Neural cell (in vitro differentiated cells): ENCODE data around the gene ST6GALNAC3. TPM values are rescaled to one million over a fixed set of nuclear protein-coding genes. Genes with fewer than 3 reads are reported as not detected.

Experiments used
- H2AFZ ChIP-seq: fragments of 200-600, 300-800 bp; sonication (generic), shearing (Covaris generic); 2 replicates; pipeline ENCODE4 v1.6.0; 2014; ENCODE audit warnings: low read depth, mild to moderate bottlenecking, antibody characterized with exemption, low read length, moderate library complexity
- H3F3A ChIP-seq: fragments of 200-600 bp; shearing (Covaris generic); 2 replicates; pipeline ENCODE4 v1.6.1; 2016; ENCODE audit warnings: mild to moderate bottlenecking, moderate library complexity, mixed read lengths, antibody characterized with exemption, low read length; ENCODE audit not compliant: insufficient read depth, poor library complexity, severe bottlenecking
- H3K27ac ChIP-seq: fragments of 200-600, 300-800 bp; sonication (generic), shearing (Covaris generic); 2 replicates; pipeline ENCODE4 v1.5.1; 2014; ENCODE audit warnings: mild to moderate bottlenecking, low read length, moderate library complexity
- H3K27me3 ChIP-seq: fragments of 300-800, 200-600 bp; sonication (generic), shearing (Covaris generic); 2 replicates; pipeline ENCODE4 v1.6.0; 2014; ENCODE audit warnings: mild to moderate bottlenecking, low read depth, low read length, moderate library complexity; ENCODE audit not compliant: insufficient read depth
- H3K36me3 ChIP-seq: fragments of 300-800, 200-600 bp; sonication (generic), shearing (Covaris generic); 2 replicates; pipeline ENCODE4 v1.5.1; 2014; ENCODE audit warnings: mild to moderate bottlenecking, antibody characterized with exemption, low read length, moderate library complexity; ENCODE audit not compliant: insufficient read depth
- H3K4me2 ChIP-seq: fragments of 300-800, 200-600 bp; sonication (generic), shearing (Covaris generic); 2 replicates; pipeline ENCODE4 v1.6.0; 2014; ENCODE audit warnings: mild to moderate bottlenecking, low read length
- H3K4me3 ChIP-seq: fragments of 300-800, 200-600 bp; sonication (generic), shearing (Covaris generic); 2 replicates; pipeline ENCODE4 v1.5.1; 2014; ENCODE audit warnings: mild to moderate bottlenecking, low read length, moderate library complexity
- H3K79me2 ChIP-seq: fragments of 200-600 bp; shearing (Covaris generic); replicated peaks from 2 replicates; pipeline ENCODE4 v1.6.0; 2014; ENCODE audit warnings: mild to moderate bottlenecking, low read length, moderate library complexity; ENCODE audit not compliant: insufficient read depth
- H3K9ac ChIP-seq: fragments of 300-800, 200-600 bp; sonication (generic), shearing (Covaris generic); 2 replicates; pipeline ENCODE4 v1.6.1; 2016; ENCODE audit warnings: mild to moderate bottlenecking, low read length, mixed read lengths
- H3K9me2 ChIP-seq: fragments of 200-600 bp; shearing (Covaris generic); 2 replicates; pipeline ENCODE4 v1.6.1; 2016; ENCODE audit warnings: mild to moderate bottlenecking, low read length, mixed read lengths; ENCODE audit not compliant: insufficient read depth
- H3K9me3 ChIP-seq: fragments of 200-600, 300-800 bp; sonication (generic), shearing (Covaris generic); 2 replicates; pipeline ENCODE4 v1.6.1; 2016; ENCODE audit warnings: mild to moderate bottlenecking, mixed run types, low read length, moderate library complexity, mixed read lengths
- H4K20me1 ChIP-seq: fragments of 200-600 bp; shearing (Covaris generic); 2 replicates; pipeline ENCODE4 v1.6.1; 2016; ENCODE audit warnings: mild to moderate bottlenecking, mixed run types; ENCODE audit not compliant: insufficient read depth
- CTCF ChIP-seq: fragments of 450-650 bp; IDR thresholded peaks from 2 replicates; pipeline ENCODE4 v1.5.1; 2014; ENCODE audit warnings: antibody characterized with exemption, mild to moderate bottlenecking, moderate library complexity; ENCODE audit not compliant: poor library complexity, severe bottlenecking
- EP300 ChIP-seq: fragments of 450-650 bp; conservative IDR thresholded peaks from 2 replicates; pipeline ENCODE4 v1.6.1; 2014; ENCODE audit warnings: antibody characterized with exemption, mild to moderate bottlenecking, moderate library complexity; ENCODE audit not compliant: poor library complexity, severe bottlenecking
- EZH2 ChIP-seq: fragments of 200-600, 300-800 bp; shearing (Covaris generic), sonication (generic); IDR thresholded peaks from 2 replicates; pipeline ENCODE4 v1.6.1; 2014; ENCODE audit warnings: antibody characterized with exemption, low read length, borderline replicate concordance, mild to moderate bottlenecking; ENCODE audit not compliant: insufficient read depth, poor library complexity, severe bottlenecking
- MXI1 ChIP-seq: fragments of 450-650 bp; conservative IDR thresholded peaks from 2 replicates; pipeline ENCODE4 v1.6.1; 2014; ENCODE audit warnings: antibody characterized with exemption, mild to moderate bottlenecking; ENCODE audit not compliant: poor library complexity, severe bottlenecking
- POLR2AphosphoS5 ChIP-seq: IDR thresholded peaks from 2 replicates; pipeline ENCODE4 v1.6.1; 2012
- RAD21 ChIP-seq: fragments of 450-650 bp; conservative IDR thresholded peaks from 2 replicates; pipeline ENCODE4 v1.6.1; 2014; ENCODE audit warnings: antibody characterized with exemption, mild to moderate bottlenecking, moderate library complexity
- REST ChIP-seq: IDR thresholded peaks from 2 replicates; pipeline ENCODE4 v1.6.1; 2012; ENCODE audit warnings: borderline replicate concordance
- SMC3 ChIP-seq: fragments of 450-650 bp; conservative IDR thresholded peaks from 2 replicates; pipeline ENCODE4 v1.6.1; 2014; ENCODE audit warnings: antibody characterized with exemption, mild to moderate bottlenecking, moderate library complexity; ENCODE audit not compliant: poor library complexity
- TAF1 ChIP-seq: IDR thresholded peaks from 2 replicates; pipeline ENCODE4 v1.6.1; 2012; ENCODE audit warnings: low read depth
- polyA plus RNA-seq: library from polyadenylated mRNA; depleted of rRNA; stranded (reverse); fragments of >200 nt; gene quantifications from 2 replicates; pipeline ENCODE4 v1.2.3, GENCODE V29; 2014

The ST6GALNAC3 gene
- polyA plus RNA-seq, 1 donor from 2014 or later = 3.6 TPM

GRCh38 chr1:76300556-76300955 is 226.0 kb downstream of the ST6GALNAC3 start:
- Histone ChIP-seq H3K27ac (no peak overlapping the region), H3K9ac (no peak overlapping the region)

GRCh38 chr1:76302711-76303339 is 228.3 kb downstream of the ST6GALNAC3 start:
- Histone ChIP-seq H3K4me3 (no peak overlapping the region), H3F3A (no peaks in the 10 kb centered on the region), H3K9ac (no peak overlapping the region), H3K9me3 (no peaks in the 10 kb centered on the region), H3K27ac (no peak overlapping the region), H3K9me2 (no peaks in the 10 kb centered on the region), H2AFZ (no peak overlapping the region), H3K27me3 (no peaks in the 10 kb centered on the region), H4K20me1 (no peaks in the 10 kb centered on the region), H3K36me3 (no peaks in the 10 kb centered on the region), H3K4me2 (no peak overlapping the region), H3K79me2 (no peaks in the 10 kb centered on the region)
- TF ChIP-seq TAF1 = no peak
- TF ChIP-seq EZH2 = no peak
- TF ChIP-seq EP300 = no peak
- TF ChIP-seq SMC3 = no peak
- no peak for TF ChIP-seq RAD21
- TF ChIP-seq MXI1 = no peak
- TF ChIP-seq POLR2AphosphoS5 = no peak
- no peak for TF ChIP-seq REST

More at GRCh38 chr1:76300556-76300955, 226.0 kb downstream of the ST6GALNAC3 start:
- H3K79me2 ChIP-seq = no peaks in the 10 kb centered on the region
- H3K9me3 ChIP-seq = no peaks in the 10 kb centered on the region
- no peaks in the 10 kb centered on the region for H3K9me2 ChIP-seq
- no peaks in the 10 kb centered on the region for H3K36me3 ChIP-seq
- no peaks in the 10 kb centered on the region for H3K27me3 ChIP-seq
- H2AFZ ChIP-seq = no peak overlapping the region
- H3K4me2 ChIP-seq = no peak overlapping the region
- H3K4me3 ChIP-seq = no peak overlapping the region
- TF ChIP-seq TAF1 (no peak), POLR2AphosphoS5 (no peak), EP300 (no peak), CTCF (no peak), SMC3 (no peak), REST (no peak), MXI1 (no peak), EZH2 (no peak), RAD21 (no peak)
- no peaks in the 10 kb centered on the region for H4K20me1 ChIP-seq
- no peaks in the 10 kb centered on the region for H3F3A ChIP-seq
